GM23338 (cell line): ENCODE measurements around the gene LALBA. TPM values are rescaled to one million over a fixed set of nuclear protein-coding genes. Genes with fewer than 3 reads are reported as not detected.

ENCODE experiments used
- ATAC-seq: fragments of 200-7000 bp; cut with Tn5 transposase; 3 replicates; pipeline ENCODE4 v1.9.1; 2020
- DNase-seq: peaks from one replicate; pipeline ENCODE4 v3.0.0-alpha.2; 2015; ENCODE audit warnings: low spot score
- H2AFZ ChIP-seq: fragments of 200-600 bp; sonication (generic); 2 replicates; pipeline ENCODE4 v1.8.0; 2016; ENCODE audit warnings: antibody characterized with exemption, mild to moderate bottlenecking, moderate library complexity
- H3F3A ChIP-seq: fragments of 200-600 bp; sonication (generic); replicated peaks from 2 replicates; pipeline ENCODE4 v1.8.0; 2017; ENCODE audit warnings: antibody characterized with exemption, mixed run types, low read depth
- H3K27ac ChIP-seq: fragments of 200-600 bp; sonication (generic); 2 replicates; pipeline ENCODE4 v1.6.1; 2016; ENCODE audit warnings: low read depth
- H3K27me3 ChIP-seq: fragments of 200-600 bp; sonication (generic); 2 replicates; pipeline ENCODE4 v1.8.0; 2016; ENCODE audit warnings: mild to moderate bottlenecking, mixed run types, moderate library complexity; ENCODE audit not compliant: insufficient read depth
- H3K36me3 ChIP-seq: fragments of 200-600 bp; sonication (generic); 2 replicates; pipeline ENCODE4 v1.8.0; 2016; ENCODE audit warnings: mild to moderate bottlenecking; ENCODE audit not compliant: insufficient read depth
- H3K4me1 ChIP-seq: fragments of 200-600 bp; sonication (generic); 2 replicates; pipeline ENCODE4 v1.8.0; 2016; ENCODE audit warnings: mild to moderate bottlenecking, moderate library complexity; ENCODE audit not compliant: insufficient read depth
- H3K4me2 ChIP-seq: fragments of 200-600 bp; sonication (generic); 2 replicates; pipeline ENCODE4 v1.7.1; 2017; ENCODE audit warnings: mixed run types
- H3K4me3 ChIP-seq: fragments of 200-600 bp; sonication (generic); 2 replicates; pipeline ENCODE4 v1.6.1; 2016; ENCODE audit warnings: mixed run types
- H3K79me2 ChIP-seq: fragments of 200-600 bp; sonication (generic); replicated peaks from 2 replicates; pipeline ENCODE4 v1.8.0; 2017; ENCODE audit warnings: mild to moderate bottlenecking; ENCODE audit not compliant: insufficient read depth
- H3K9me2 ChIP-seq: fragments of 200-600 bp; sonication (generic); 2 replicates; pipeline ENCODE4 v1.8.0; 2017; ENCODE audit not compliant: insufficient read depth
- H4K20me1 ChIP-seq: fragments of 200-600 bp; sonication (generic); replicated peaks from 2 replicates; pipeline ENCODE4 v1.8.0; 2017; ENCODE audit warnings: mild to moderate bottlenecking; ENCODE audit not compliant: insufficient read depth
- H3K27ac Mint-ChIP-seq: 2 replicates; pipeline ENCODE4 v1.8.0; 2020; ENCODE audit warnings: inconsistent platforms, mild to moderate bottlenecking, moderate library complexity, mixed read lengths
- H3K27me3 Mint-ChIP-seq: 3 replicates; pipeline ENCODE4 v1.8.0; 2022; ENCODE audit warnings: low read depth, mild to moderate bottlenecking, moderate library complexity, mixed read lengths, inconsistent platforms; ENCODE audit not compliant: insufficient read depth, poor library complexity
- H3K36me3 Mint-ChIP-seq: 3 replicates; pipeline ENCODE4 v1.8.0; 2021; ENCODE audit warnings: low read depth, mild to moderate bottlenecking, inconsistent platforms, moderate library complexity, mixed read lengths
- H3K4me1 Mint-ChIP-seq: 3 replicates; pipeline ENCODE4 v1.8.0; 2020; ENCODE audit warnings: mild to moderate bottlenecking, inconsistent platforms, mixed read lengths
- H3K4me3 Mint-ChIP-seq: 3 replicates; pipeline ENCODE4 v1.8.0; 2021; ENCODE audit warnings: moderate library complexity, mild to moderate bottlenecking, inconsistent platforms, mixed read lengths
- H3K9me3 Mint-ChIP-seq: 3 replicates; pipeline ENCODE4 v1.8.0; 2020; ENCODE audit warnings: moderate library complexity, mild to moderate bottlenecking, inconsistent platforms, mixed read lengths
- CREB1 ChIP-seq: fragments of 250-450 bp; sonication (Bioruptor Pico); IDR thresholded peaks from 2 replicates; pipeline ENCODE4 v1.5.0; 2020; ENCODE audit warnings: low read depth, mild to moderate bottlenecking, moderate library complexity
- CTCF ChIP-seq, 2 experiments: fragments of 200-600 bp in 1 of 2; sonication (generic) in 1 of 2; conservative IDR thresholded peaks; 2 replicates each; pipeline versions ENCODE4 v1.5.1 to v1.6.1; 2016 to 2017; ENCODE audit warnings: antibody characterized with exemption in 2 of 2, low read depth in 2 of 2, mild to moderate bottlenecking in 2 of 2, moderate library complexity in 1 of 2
- EZH2 ChIP-seq: fragments of 200-600 bp; sonication (generic); IDR thresholded peaks from one replicate; pipeline ENCODE4 v1.8.0; 2017; ENCODE audit warnings: antibody characterized with exemption, mild to moderate bottlenecking, low read depth; ENCODE audit not compliant: unreplicated experiment
- EZH2phosphoT487 ChIP-seq: fragments of 200-600 bp; sonication (generic); IDR thresholded peaks from one replicate; pipeline ENCODE4 v1.8.1; 2018; ENCODE audit warnings: antibody characterized with exemption; ENCODE audit not compliant: unreplicated experiment
- JUNB ChIP-seq: IDR thresholded peaks from one replicate; pipeline ENCODE4 v1.6.1; 2016; ENCODE audit warnings: antibody characterized with exemption; ENCODE audit not compliant: unreplicated experiment
- NANOG ChIP-seq: IDR thresholded peaks from 2 replicates; pipeline ENCODE4 v1.6.1; 2016; ENCODE audit warnings: antibody characterized with exemption, borderline replicate concordance
- POLR2AphosphoS5 ChIP-seq: IDR thresholded peaks from 2 replicates; pipeline ENCODE4 v1.6.1; 2016; ENCODE audit warnings: antibody characterized with exemption, low read depth
- REST ChIP-seq: IDR thresholded peaks from one replicate; pipeline ENCODE4 v1.6.1; 2018; ENCODE audit warnings: antibody characterized with exemption; ENCODE audit not compliant: unreplicated experiment
- ZNF114 ChIP-seq: fragments of 250-450 bp; sonication (Bioruptor Pico); IDR thresholded peaks from 2 replicates; pipeline ENCODE4 v1.5.0; 2020; ENCODE audit warnings: mild to moderate bottlenecking, moderate library complexity
- polyA plus RNA-seq: library from polyadenylated mRNA; unstranded; fragments of >200 nt; fragmentation: Nextera tagmentation; extraction: Ambion mirVana; gene quantifications from 2 replicates; pipeline ENCODE4 v1.2.1, GENCODE V29; 2016
- total RNA-seq: library from RNA; depleted of rRNA; stranded (reverse); fragments of >200 nt; shearing (Covaris generic); gene quantifications from 2 replicates; pipeline ENCODE4 v1.2.3, GENCODE V29; 2014
- TF ChIP-seq, protein P1 (sequence below): IDR thresholded peaks from 2 replicates; pipeline ENCODE4 v1.6.1; 2016; ENCODE audit warnings: antibody characterized with exemption

LALBA gene
- total and polyA plus RNA-seq, 2 experiments from 2014 or later, result not detected

DNA sequence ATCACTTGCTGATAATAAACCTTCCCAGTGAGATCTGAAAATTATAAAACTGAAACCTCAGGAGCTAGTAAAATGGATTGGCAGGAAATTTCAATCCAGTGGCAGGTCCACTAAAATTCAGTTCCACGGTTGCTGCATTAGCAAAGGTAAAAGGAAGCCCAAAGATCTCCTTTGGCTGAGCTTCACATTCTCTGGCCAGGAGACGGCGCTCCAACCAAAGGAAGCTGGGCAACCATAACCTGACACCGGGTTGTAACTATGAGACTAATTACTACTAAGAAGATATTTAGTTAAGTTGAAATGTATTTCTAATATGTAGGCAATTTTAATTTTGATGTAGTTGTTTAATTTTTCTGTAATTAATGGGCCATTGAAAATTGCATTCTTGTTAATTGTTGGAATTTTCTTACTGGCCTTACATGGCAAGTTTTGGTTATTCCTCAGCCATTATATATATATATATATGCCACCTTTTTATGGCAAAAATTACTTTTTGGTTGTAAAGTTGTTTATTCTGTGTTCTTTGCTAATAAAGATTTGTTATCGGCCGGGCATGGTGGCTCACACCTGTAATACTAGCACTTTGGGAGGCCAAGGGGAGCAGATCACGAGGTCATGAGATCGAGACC is 27.4 kb downstream of the LALBA start:
- no peaks in the 10 kb centered on the region for H4K20me1 ChIP-seq
- no peak overlapping the region for H3K4me2 ChIP-seq
- DNase-seq, result peak; percentile 75
- peak overlapping the region; percentile 15; the same call in 1 of the 2 replicates for H2AFZ ChIP-seq
- Mint-ChIP-seq H3K4me1 (no peaks in the 10 kb centered on the region), H3K9me3 (no peaks in the 10 kb centered on the region), H3K4me3 (no peak overlapping the region), H3K27ac (no peak overlapping the region), H3K36me3 (no peaks in the 10 kb centered on the region), H3K27me3 (no peaks in the 10 kb centered on the region)
- peak; percentile 91 for ATAC-seq
- no peaks in the 10 kb centered on the region for H3K4me1 ChIP-seq
- no peak overlapping the region for H3K27ac ChIP-seq
- no peaks in the 10 kb centered on the region for H3K36me3 ChIP-seq
- no peaks in the 10 kb centered on the region for H3K79me2 ChIP-seq
- no peaks in the 10 kb centered on the region for H3K9me2 ChIP-seq
- no peaks in the 10 kb centered on the region for H3K27me3 ChIP-seq
- H3K4me3 ChIP-seq, result no peak overlapping the region
- TF ChIP-seq CTCF (conservative IDR thresholded peaks at IDR 0.05; ENCODE audit: low read depth in 2 of 2) (peak; percentile 90 to 92), NANOG (no peak)
- H3F3A ChIP-seq, result no peaks in the 10 kb centered on the region

- Mint-ChIP-seq H3K9me3 (peaks cover 2% of the 10 kb centered on the region; the same call in 1 of the 3 replicates), H3K4me3 (no peak overlapping the region), H3K4me1 (no peaks in the 10 kb centered on the region), H3K27me3 (no peaks in the 10 kb centered on the region), H3K27ac (no peak overlapping the region), H3K36me3 (no peaks in the 10 kb centered on the region)
- no peaks in the 10 kb centered on the region for H3K79me2 ChIP-seq
- H3K4me1 ChIP-seq, result no peaks in the 10 kb centered on the region
- no peak overlapping the region for H2AFZ ChIP-seq
- DNase-seq (no peak), ATAC-seq (no peak)
- H3K4me2 ChIP-seq, result no peak overlapping the region
- H3K27me3 ChIP-seq, result no peaks in the 10 kb centered on the region
- H3K36me3 ChIP-seq, result no peaks in the 10 kb centered on the region
- no peaks in the 10 kb centered on the region for H4K20me1 ChIP-seq
- H3K27ac ChIP-seq, result no peak overlapping the region
- no peaks in the 10 kb centered on the region for H3K9me2 ChIP-seq
- no peak overlapping the region for H3K4me3 ChIP-seq
- H3F3A ChIP-seq, result no peaks in the 10 kb centered on the region
- TF ChIP-seq ZNF114 (CRISPR knock-in tag), result no peak
- TF ChIP-seq EZH2phosphoT487, result no peak
- TF ChIP-seq, protein P1, sequence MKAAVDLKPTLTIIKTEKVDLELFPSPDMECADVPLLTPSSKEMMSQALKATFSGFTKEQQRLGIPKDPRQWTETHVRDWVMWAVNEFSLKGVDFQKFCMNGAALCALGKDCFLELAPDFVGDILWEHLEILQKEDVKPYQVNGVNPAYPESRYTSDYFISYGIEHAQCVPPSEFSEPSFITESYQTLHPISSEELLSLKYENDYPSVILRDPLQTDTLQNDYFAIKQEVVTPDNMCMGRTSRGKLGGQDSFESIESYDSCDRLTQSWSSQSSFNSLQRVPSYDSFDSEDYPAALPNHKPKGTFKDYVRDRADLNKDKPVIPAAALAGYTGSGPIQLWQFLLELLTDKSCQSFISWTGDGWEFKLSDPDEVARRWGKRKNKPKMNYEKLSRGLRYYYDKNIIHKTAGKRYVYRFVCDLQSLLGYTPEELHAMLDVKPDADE, result no peak
- no peak for TF ChIP-seq REST
- TF ChIP-seq JUNB, result no peak
- TF ChIP-seq POLR2AphosphoS5, result no peak
- TF ChIP-seq CTCF (conservative IDR thresholded peaks at IDR 0.05; ENCODE audit: low read depth in 2 of 2), result no peak
- TF ChIP-seq CREB1 (CRISPR knock-in tag), result no peak
- TF ChIP-seq EZH2, result no peak
- TF ChIP-seq NANOG, result no peak
These were observed 33.2 kb downstream of the LALBA start for GRCh38 chr12:48536602-48537001.
